ENCODE measurements around the gene SKAP1.

Gene SKAP1

DNA sequence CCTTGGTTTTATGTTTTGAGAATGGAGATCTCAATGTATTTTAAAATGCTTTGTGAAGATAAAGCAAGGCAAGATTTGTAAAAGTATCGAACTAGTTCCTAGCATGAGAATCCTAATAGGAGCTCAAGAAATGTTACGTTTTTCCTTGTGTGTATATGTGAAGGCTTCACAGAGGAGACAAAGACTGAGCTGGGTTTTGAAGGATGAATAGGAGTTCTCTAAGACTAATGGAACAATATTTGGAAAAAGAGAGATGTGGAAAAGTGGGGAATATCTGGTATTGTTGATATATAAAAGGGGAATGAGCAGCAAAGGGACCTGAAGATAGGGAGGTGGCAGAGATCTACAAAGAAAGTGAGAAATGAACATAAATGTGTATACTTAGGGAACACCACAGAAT is 195.1 kb downstream of the SKAP1 start:
- no peak overlapping the region for H2BK120ac ChIP-seq (ENCODE audit: low read depth, low read length)
- no peak for DNase-seq (ENCODE audit: low spot score)
- no peak overlapping the region for H2AK5ac ChIP-seq (ENCODE audit: low read depth, low read length)
- no peaks in the 10 kb centered on the region for H3K79me1 ChIP-seq (ENCODE audit: low read depth, low read length)
- H3K4me2 ChIP-seq (ENCODE audit: insufficient read depth, low read length, poor library complexity, severe bottlenecking) = no peak overlapping the region
- H3K23ac ChIP-seq (ENCODE audit: low read depth, low read length, poor library complexity) = no peak overlapping the region
- no peak overlapping the region for H2BK12ac ChIP-seq (ENCODE audit: low read length)
- H4K8ac ChIP-seq (ENCODE audit: low read depth, low read length) = no peak overlapping the region
- no peak overlapping the region for H3K9ac ChIP-seq (ENCODE audit: low read depth, low read length, poor library complexity)
- H3K9me3 ChIP-seq (replicated peaks in 1 of 2; ENCODE audit: control insufficient read depth in 2 of 2, insufficient read depth in 1 of 2, low read depth in 1 of 2, low read length in 2 of 2) = no peaks in the 10 kb centered on the region
- no peak overlapping the region for H3K14ac ChIP-seq (ENCODE audit: low read length)
- peaks cover 0 to 12% (median 0%) of the 10 kb centered on the region in 3 experiments for H3K27me3 ChIP-seq (ENCODE audit: control insufficient read depth in 3 of 3, insufficient read depth in 3 of 3, low read depth in 1 of 3, low read length in 3 of 3)
- no peak overlapping the region for H3K18ac ChIP-seq (ENCODE audit: low read length)
- no peak overlapping the region for H3K27ac ChIP-seq (replicated peaks; ENCODE audit: low read length)
- H4K91ac ChIP-seq (ENCODE audit: low read depth, low read length, poor library complexity) = no peak overlapping the region
- H2BK5ac ChIP-seq (ENCODE audit: low read length) = no peak overlapping the region
- no peaks in the 10 kb centered on the region for H3K36me3 ChIP-seq (replicated peaks in 1 of 2; ENCODE audit: control insufficient read depth in 2 of 2, insufficient read depth in 2 of 2, low read length in 2 of 2)
- H3K4me1 ChIP-seq (ENCODE audit: control insufficient read depth in 2 of 2, insufficient read depth in 1 of 2, low read depth in 1 of 2, low read length in 2 of 2) = no peaks in the 10 kb centered on the region
- H2BK15ac ChIP-seq (ENCODE audit: low read length) = no peak overlapping the region
- no peak overlapping the region for H2AFZ ChIP-seq (ENCODE audit: low read length)
- no peak overlapping the region for H3K4me3 ChIP-seq (ENCODE audit: low read length in 2 of 2)
- no CpG with 5 or more reads among the region's 2 CpGs for WGBS, 2 donors (ENCODE audit: extremely low coverage in 2 of 2, insufficient read length in 2 of 2, insufficient replicate concordance in 1 of 2)
- no peak overlapping the region for H3K4ac ChIP-seq (ENCODE audit: low read length)

DNA sequence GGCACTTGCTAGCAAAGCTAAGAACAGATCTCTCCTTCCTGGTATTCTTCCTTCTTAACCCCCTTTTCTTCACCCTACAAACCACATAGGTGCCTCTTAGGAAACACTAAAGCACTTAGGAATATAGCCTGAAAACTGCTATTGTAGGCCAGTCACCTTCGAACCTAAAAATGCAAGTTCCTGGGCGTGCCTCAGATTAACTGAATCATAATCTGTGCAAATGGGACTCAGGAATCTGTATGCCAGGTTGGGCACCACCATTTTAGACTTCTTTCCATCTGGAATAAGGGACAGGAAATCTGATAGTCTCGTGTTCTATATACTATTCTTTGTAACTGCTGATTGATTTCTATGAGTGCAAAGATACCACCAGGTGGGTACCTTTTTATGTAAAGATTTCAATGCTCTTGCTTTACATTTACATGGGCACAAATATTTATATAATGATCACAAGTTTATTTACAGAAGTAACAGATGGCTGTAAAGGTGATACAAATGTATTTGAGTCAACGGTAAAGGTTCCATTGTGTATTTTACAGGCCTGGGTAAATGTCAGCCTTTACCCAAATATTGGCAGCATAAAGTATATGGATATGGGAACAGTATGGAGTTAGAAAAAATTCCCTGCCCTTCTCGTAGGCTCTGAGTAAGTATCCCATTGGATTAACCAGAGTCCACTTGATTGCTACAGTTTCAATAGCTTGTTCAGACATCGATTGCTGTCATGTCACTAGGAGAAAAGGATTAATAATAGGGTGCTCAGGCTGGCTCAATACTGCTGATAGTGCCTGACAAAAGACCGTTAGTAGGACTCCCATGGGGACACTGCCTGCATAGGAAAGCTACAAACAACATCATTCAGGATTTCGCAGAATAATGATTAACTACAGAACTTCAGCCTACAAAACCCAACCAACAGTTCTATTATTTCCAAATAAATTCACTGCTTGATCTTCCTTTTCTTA is 197.7 kb downstream of the SKAP1 start:
- H3K4me3 ChIP-seq (ENCODE audit: low read length in 2 of 2) = no peak overlapping the region
- no peak overlapping the region for H3K14ac ChIP-seq (ENCODE audit: low read length)
- no peak overlapping the region for H2BK12ac ChIP-seq (ENCODE audit: low read length)
- no CpG with 5 or more reads among the region's 8 CpGs for WGBS, 2 donors (ENCODE audit: extremely low coverage in 2 of 2, insufficient read length in 2 of 2, insufficient replicate concordance in 1 of 2)
- H3K79me1 ChIP-seq (ENCODE audit: low read depth, low read length) = no peaks in the 10 kb centered on the region
- no peak for DNase-seq (ENCODE audit: low spot score)
- H3K4me1 ChIP-seq (ENCODE audit: control insufficient read depth in 2 of 2, insufficient read depth in 1 of 2, low read depth in 1 of 2, low read length in 2 of 2) = no peaks in the 10 kb centered on the region
- no peak overlapping the region for H2BK15ac ChIP-seq (ENCODE audit: low read length)
- H4K91ac ChIP-seq (ENCODE audit: low read depth, low read length, poor library complexity) = no peak overlapping the region
- no peak overlapping the region for H3K9ac ChIP-seq (ENCODE audit: low read depth, low read length, poor library complexity)
- H4K8ac ChIP-seq (ENCODE audit: low read depth, low read length) = no peak overlapping the region
- H3K18ac ChIP-seq (ENCODE audit: low read length) = no peak overlapping the region
- no peak overlapping the region for H3K23ac ChIP-seq (ENCODE audit: low read depth, low read length, poor library complexity)
- H3K27ac ChIP-seq (replicated peaks; ENCODE audit: low read length) = no peak overlapping the region
- no peak overlapping the region for H3K4me2 ChIP-seq (ENCODE audit: insufficient read depth, low read length, poor library complexity, severe bottlenecking)
- no peak overlapping the region for H2AFZ ChIP-seq (ENCODE audit: low read length)
- H2AK5ac ChIP-seq (ENCODE audit: low read depth, low read length) = no peak overlapping the region
- H2BK5ac ChIP-seq (ENCODE audit: low read length) = no peak overlapping the region
- no peak overlapping the region for H2BK120ac ChIP-seq (ENCODE audit: low read depth, low read length)
- peaks cover 0 to 12% (median 0%) of the 10 kb centered on the region in 3 experiments for H3K27me3 ChIP-seq (ENCODE audit: control insufficient read depth in 3 of 3, insufficient read depth in 3 of 3, low read depth in 1 of 3, low read length in 3 of 3)
- H3K9me3 ChIP-seq (replicated peaks in 1 of 2; ENCODE audit: control insufficient read depth in 2 of 2, insufficient read depth in 1 of 2, low read depth in 1 of 2, low read length in 2 of 2) = no peaks in the 10 kb centered on the region
- H3K4ac ChIP-seq (ENCODE audit: low read length) = no peak overlapping the region
- H3K36me3 ChIP-seq (replicated peaks in 1 of 2; ENCODE audit: control insufficient read depth in 2 of 2, insufficient read depth in 2 of 2, low read length in 2 of 2) = no peaks in the 10 kb centered on the region

DNA sequence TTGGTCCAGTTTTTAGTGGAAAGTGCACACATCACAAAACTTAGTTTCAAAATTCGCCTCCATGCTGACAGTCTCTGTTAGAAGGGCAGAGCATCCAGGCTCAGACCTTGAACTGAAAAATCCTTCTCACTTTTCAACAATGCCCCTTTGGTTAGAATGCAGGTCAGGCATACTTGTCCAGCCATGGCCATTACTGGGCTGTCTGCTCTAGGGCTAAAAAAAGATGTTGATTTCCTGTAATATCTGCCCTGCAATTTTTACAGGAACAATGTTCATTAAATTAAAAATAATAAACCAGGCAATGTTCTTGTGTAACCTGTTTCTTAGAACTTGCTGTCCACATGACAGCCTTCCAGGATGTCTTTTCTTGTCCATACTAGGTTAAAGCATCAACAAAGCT is 200.1 kb downstream of the SKAP1 start:
- Histone ChIP-seq H2BK5ac (ENCODE audit: low read length) (no peak overlapping the region), H3K9me3 (replicated peaks in 1 of 2; ENCODE audit: control insufficient read depth in 2 of 2, insufficient read depth in 1 of 2, low read depth in 1 of 2, low read length in 2 of 2) (no peaks in the 10 kb centered on the region), H3K18ac (ENCODE audit: low read length) (no peak overlapping the region), H3K27ac (replicated peaks; ENCODE audit: low read length) (no peak overlapping the region), H3K27me3 (ENCODE audit: control insufficient read depth in 3 of 3, insufficient read depth in 3 of 3, low read depth in 1 of 3, low read length in 3 of 3) (peaks cover 0 to 26% (median 2%) of the 10 kb centered on the region in 3 experiments), H3K4ac (ENCODE audit: low read length) (no peak overlapping the region), H3K36me3 (replicated peaks in 1 of 2; ENCODE audit: control insufficient read depth in 2 of 2, insufficient read depth in 2 of 2, low read length in 2 of 2) (no peaks in the 10 kb centered on the region), H4K8ac (ENCODE audit: low read depth, low read length) (no peak overlapping the region), H2BK15ac (ENCODE audit: low read length) (no peak overlapping the region), H3K4me1 (ENCODE audit: control insufficient read depth in 2 of 2, insufficient read depth in 1 of 2, low read depth in 1 of 2, low read length in 2 of 2) (no peaks in the 10 kb centered on the region), H4K91ac (ENCODE audit: low read depth, low read length, poor library complexity) (no peak overlapping the region), H3K14ac (ENCODE audit: low read length) (no peak overlapping the region), H2BK120ac (ENCODE audit: low read depth, low read length) (no peak overlapping the region), H2AK5ac (ENCODE audit: low read depth, low read length) (no peak overlapping the region), H3K4me2 (ENCODE audit: insufficient read depth, low read length, poor library complexity, severe bottlenecking) (no peak overlapping the region), H2BK12ac (ENCODE audit: low read length) (no peak overlapping the region), H2AFZ (ENCODE audit: low read length) (no peak overlapping the region), H3K4me3 (ENCODE audit: low read length in 2 of 2) (no peak overlapping the region), H3K79me1 (ENCODE audit: low read depth, low read length) (no peaks in the 10 kb centered on the region), H3K9ac (ENCODE audit: low read depth, low read length, poor library complexity) (no peak overlapping the region), H3K23ac (ENCODE audit: low read depth, low read length, poor library complexity) (no peak overlapping the region)
- WGBS, 2 donors (ENCODE audit: extremely low coverage in 2 of 2, insufficient read length in 2 of 2, insufficient replicate concordance in 1 of 2) = no CpG with 5 or more reads among the region's 1 CpG
- DNase-seq (ENCODE audit: low spot score) = no peak

GRCh38 chr17:48228720-48229119 is 201.3 kb downstream of the SKAP1 start:
- H3K4me2 ChIP-seq (ENCODE audit: insufficient read depth, low read length, poor library complexity, severe bottlenecking) = no peak overlapping the region
- no peak overlapping the region for H2BK15ac ChIP-seq (ENCODE audit: low read length)
- H3K9ac ChIP-seq (ENCODE audit: low read depth, low read length, poor library complexity) = no peak overlapping the region
- no peak overlapping the region for H2AK5ac ChIP-seq (ENCODE audit: low read depth, low read length)
- no peak overlapping the region for H2BK5ac ChIP-seq (ENCODE audit: low read length)
- no peaks in the 10 kb centered on the region for H3K36me3 ChIP-seq (replicated peaks in 1 of 2; ENCODE audit: control insufficient read depth in 2 of 2, insufficient read depth in 2 of 2, low read length in 2 of 2)
- no peaks in the 10 kb centered on the region for H3K4me1 ChIP-seq (ENCODE audit: control insufficient read depth in 2 of 2, insufficient read depth in 1 of 2, low read depth in 1 of 2, low read length in 2 of 2)
- peaks cover 0 to 34% (median 2%) of the 10 kb centered on the region in 3 experiments for H3K27me3 ChIP-seq (ENCODE audit: control insufficient read depth in 3 of 3, insufficient read depth in 3 of 3, low read depth in 1 of 3, low read length in 3 of 3)
- H3K4ac ChIP-seq (ENCODE audit: low read length) = no peak overlapping the region
- no peak overlapping the region for H2AFZ ChIP-seq (ENCODE audit: low read length)
- no peaks in the 10 kb centered on the region for H3K79me1 ChIP-seq (ENCODE audit: low read depth, low read length)
- no CpG with 5 or more reads among the region's 1 CpG for WGBS, 2 donors (ENCODE audit: extremely low coverage in 2 of 2, insufficient read length in 2 of 2, insufficient replicate concordance in 1 of 2)
- H3K18ac ChIP-seq (ENCODE audit: low read length) = no peak overlapping the region
- no peak overlapping the region for H4K91ac ChIP-seq (ENCODE audit: low read depth, low read length, poor library complexity)
- no peak overlapping the region for H3K27ac ChIP-seq (replicated peaks; ENCODE audit: low read length)
- no peak overlapping the region for H2BK12ac ChIP-seq (ENCODE audit: low read length)
- H2BK120ac ChIP-seq (ENCODE audit: low read depth, low read length) = no peak overlapping the region
- H3K9me3 ChIP-seq (replicated peaks in 1 of 2; ENCODE audit: control insufficient read depth in 2 of 2, insufficient read depth in 1 of 2, low read depth in 1 of 2, low read length in 2 of 2) = no peaks in the 10 kb centered on the region
- H4K8ac ChIP-seq (ENCODE audit: low read depth, low read length) = no peak overlapping the region
- no peak overlapping the region for H3K23ac ChIP-seq (ENCODE audit: low read depth, low read length, poor library complexity)
- no peak overlapping the region for H3K14ac ChIP-seq (ENCODE audit: low read length)
- DNase-seq (ENCODE audit: low spot score) = no peak
- no peak overlapping the region for H3K4me3 ChIP-seq (ENCODE audit: low read length in 2 of 2)
